ENCODE results near the gene FHOD1.

- TF ChIP-seq CTCF (IDR thresholded peaks at IDR 0.05) (no peak), POLR2A (IDR thresholded peaks at IDR 0.05) (no peak)
Measured at GRCh38 chr16:67249178-67250044, 2.1 kb upstream of the FHOD1 start.
